ENCODE data around the gene MRM1.

Gene MRM1

DNA sequence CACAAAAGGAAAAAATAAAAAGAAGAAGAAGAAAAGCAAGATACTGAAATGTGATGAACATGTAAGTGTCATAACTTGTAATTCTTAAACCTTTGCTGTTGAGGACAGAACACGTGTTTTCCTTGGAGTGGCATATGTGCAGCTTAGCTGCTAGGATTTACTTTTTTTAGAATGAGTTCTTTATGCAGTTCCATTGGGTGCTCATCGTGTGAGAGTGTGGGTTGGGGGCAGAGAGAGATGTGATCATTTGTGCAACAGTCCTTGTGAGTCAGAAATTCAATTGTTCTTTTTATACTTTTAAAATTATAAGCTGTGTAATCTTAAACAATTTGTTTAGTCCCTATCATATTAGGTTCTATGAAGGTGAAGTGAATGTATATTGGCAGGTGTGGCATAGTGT lies 15.2 kb upstream of the MRM1 start:
- TF ChIP-seq, protein P1, sequence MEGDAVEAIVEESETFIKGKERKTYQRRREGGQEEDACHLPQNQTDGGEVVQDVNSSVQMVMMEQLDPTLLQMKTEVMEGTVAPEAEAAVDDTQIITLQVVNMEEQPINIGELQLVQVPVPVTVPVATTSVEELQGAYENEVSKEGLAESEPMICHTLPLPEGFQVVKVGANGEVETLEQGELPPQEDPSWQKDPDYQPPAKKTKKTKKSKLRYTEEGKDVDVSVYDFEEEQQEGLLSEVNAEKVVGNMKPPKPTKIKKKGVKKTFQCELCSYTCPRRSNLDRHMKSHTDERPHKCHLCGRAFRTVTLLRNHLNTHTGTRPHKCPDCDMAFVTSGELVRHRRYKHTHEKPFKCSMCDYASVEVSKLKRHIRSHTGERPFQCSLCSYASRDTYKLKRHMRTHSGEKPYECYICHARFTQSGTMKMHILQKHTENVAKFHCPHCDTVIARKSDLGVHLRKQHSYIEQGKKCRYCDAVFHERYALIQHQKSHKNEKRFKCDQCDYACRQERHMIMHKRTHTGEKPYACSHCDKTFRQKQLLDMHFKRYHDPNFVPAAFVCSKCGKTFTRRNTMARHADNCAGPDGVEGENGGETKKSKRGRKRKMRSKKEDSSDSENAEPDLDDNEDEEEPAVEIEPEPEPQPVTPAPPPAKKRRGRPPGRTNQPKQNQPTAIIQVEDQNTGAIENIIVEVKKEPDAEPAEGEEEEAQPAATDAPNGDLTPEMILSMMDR (IDR thresholded peaks at IDR 0.05; ENCODE audit: extremely low read depth, missing control alignments) = no peak
- no peak for DNase-seq (ENCODE audit: low spot score)

DNA sequence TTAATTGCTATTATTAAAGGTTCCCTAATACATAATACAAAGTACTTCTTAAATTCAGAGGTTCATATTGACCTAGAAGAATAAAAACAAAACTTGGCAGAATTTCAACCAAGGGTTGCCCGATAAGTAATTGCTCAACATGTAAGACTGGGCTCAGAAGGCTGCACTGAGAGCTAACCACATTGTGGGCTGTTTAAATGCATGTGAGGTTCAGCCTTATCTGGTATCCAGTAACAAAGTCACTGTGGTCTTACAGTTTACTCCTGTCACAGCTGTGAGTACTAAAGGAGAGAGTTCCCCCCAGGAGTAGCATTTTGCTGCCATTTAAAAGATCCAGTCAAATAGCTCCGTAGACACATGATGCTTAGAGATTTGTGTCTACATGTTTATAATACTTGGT lies 11.3 kb upstream of the MRM1 start:
- DNase-seq (ENCODE audit: low spot score) = no peak
- TF ChIP-seq, protein P1 (IDR thresholded peaks at IDR 0.05; ENCODE audit: extremely low read depth, missing control alignments) = no peak

DNA sequence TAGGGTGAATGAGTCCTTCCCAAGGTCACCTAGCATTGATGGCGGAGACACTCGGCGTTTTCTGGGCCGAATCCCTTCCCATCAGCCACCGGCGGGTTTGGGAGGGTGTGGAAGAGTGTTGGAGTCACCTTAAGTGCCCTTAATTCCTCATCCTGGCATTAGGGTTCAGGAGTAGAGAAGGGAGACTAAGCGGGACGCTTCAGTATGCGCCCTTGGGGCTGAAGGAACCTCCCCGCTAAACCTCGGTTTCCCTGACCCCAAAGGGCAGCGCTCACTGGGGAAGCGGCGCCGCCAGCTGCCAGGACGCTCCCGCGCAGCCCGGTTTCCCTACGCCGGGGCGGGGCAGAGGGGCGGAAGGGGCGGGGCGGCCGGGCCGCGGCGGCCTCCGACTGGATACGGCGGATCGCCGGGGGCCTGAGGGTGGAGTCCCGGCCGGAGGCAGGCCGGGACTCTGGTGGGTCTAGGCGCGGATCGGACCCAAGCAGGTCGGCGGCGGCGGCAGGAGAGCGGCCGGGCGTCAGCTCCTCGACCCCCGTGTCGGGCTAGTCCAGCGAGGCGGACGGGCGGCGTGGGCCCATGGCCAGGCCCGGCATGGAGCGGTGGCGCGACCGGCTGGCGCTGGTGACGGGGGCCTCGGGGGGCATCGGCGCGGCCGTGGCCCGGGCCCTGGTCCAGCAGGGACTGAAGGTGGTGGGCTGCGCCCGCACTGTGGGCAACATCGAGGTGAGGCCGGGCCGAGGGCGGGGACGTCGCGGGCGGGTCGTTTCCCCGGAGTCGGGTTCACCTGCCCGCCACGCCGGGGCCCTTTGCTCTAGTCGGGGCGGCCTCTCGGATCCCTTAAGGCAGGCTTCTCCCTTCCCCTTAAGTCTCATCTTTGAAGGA lies 9.7 kb upstream of the MRM1 start, which contains the start of gene DHRS11:
Gene DHRS11 (plus strand): TSS at position 446 of the 882 bp plus-strand sequence. CDS start 131 bp downstream, at position 577.
- DNase-seq (ENCODE audit: low spot score) = peak; percentile 98
- TF ChIP-seq, protein P1 (IDR thresholded peaks at IDR 0.05; ENCODE audit: extremely low read depth, missing control alignments) = no peak

DNA sequence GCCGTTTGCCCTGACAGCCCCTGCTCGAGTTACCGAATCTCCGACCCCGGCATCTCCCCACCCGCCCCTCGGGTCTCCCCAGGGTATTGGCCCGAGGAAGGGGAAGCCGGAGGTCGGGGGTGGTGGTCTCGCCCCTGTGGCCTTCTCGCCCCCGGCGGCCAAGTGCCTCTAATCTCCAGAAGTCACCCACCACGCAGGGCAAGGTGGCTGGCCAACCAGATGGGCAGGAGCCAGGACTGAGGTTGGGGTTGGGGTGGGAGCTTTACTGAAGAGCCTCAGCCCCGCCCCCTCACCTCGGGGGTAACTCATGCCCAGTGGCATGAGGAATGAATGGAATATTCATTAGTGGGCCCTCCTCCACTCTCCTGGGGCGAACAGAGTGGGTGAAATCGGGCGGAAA lies 9.1 kb upstream of the MRM1 start:
- DNase-seq (ENCODE audit: low spot score) = no peak
- TF ChIP-seq, protein P1 (IDR thresholded peaks at IDR 0.05; ENCODE audit: extremely low read depth, missing control alignments) = no peak

DNA sequence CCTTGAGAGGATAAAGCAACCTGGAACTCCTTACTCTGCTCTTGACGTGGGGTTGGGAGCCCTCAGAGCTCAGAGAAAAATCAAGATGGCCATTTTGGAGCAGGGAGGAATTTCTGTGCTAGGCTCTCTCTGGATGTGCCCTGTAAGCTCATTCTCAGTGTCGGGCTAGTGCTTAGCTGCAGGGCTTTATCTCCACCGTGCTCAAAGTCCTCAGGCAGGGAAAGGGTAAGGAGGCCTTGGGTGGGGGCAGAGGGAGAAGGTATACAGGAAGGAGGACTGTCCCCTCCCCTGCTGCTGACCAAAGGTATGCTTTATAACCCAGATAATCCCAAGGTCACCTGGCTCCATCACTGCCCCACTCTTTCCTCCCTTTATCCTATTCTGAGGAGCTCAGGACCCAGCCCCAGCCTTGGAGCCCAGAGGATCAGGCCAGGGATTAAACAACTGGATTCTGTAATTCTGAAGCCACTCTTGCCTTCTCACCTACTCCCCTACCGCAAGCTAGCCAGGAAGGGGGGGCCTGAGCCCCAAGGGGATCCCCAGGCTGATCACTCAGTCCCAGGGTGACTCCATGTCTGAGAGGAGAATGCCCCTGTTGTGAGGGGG lies 8.6 kb upstream of the MRM1 start:
- no peak for DNase-seq (ENCODE audit: low spot score)
- TF ChIP-seq, protein P1 (IDR thresholded peaks at IDR 0.05; ENCODE audit: extremely low read depth, missing control alignments) = no peak

DNA sequence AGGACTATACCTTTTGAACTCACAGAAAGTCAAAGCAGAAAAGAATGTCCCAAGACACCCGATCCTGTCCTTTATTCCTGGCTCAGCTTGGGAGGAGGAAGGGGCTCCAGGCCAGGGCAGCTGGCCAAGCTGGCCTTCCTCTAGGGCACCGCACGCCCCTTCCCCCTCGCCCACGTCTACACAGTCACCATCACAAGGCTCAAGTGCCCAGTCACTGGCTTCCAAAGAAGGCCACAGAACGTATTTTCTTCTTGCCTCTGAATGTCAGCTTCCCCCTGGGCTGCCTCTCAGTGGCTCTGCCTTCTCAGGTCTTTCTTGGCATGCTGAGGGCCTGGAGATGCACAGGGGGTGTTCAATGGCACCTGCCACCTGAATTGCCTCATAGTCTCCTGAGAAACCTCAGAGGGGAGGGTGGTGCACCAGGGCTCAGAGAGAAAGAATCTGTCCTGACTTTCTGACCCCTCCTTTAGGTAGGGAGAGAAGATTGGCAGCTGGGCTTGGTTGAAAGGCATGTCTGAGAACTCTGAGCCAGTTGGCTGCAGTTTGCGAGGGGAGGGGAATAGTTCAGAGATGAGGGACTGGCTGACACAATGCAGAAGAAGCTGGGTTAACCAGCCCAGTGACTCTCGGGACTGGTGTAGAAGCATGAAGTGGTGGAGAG lies 7.6 kb upstream of the MRM1 start:
- TF ChIP-seq, protein P1 (IDR thresholded peaks at IDR 0.05; ENCODE audit: extremely low read depth, missing control alignments) = no peak
- DNase-seq (ENCODE audit: low spot score) = no peak
